ENCODE results near the gene FARP1.

Gene FARP1

DNA sequence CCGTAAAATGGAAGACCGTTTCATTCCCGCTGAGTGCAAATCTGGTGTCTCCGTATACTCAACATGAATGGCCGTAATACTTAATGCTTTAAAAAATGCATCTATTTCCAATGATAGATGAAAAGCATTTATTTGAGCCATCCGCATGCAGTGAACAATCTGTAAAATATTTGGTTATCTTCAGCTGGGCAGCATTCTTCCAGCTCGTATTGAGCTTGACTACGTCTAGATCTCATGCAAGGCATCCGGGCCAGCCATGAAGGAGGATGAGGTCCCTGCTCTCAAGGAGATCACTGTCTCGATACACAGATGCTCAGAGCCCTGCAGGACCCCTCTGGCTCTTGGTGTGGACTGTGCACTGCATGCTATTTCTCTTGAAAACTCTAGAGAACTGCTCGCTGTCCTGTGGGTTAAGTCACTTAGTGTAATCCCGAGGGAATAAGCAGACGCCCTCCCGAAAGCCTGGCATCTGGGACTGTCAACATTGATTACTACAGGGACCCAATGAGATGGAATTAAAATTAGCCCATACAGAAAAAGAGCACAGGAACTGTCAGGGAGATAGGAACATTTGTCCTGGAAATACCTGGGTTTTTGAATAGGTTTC lies 146.5 kb downstream of the FARP1 start:
- DNase-seq, result no peak

DNA sequence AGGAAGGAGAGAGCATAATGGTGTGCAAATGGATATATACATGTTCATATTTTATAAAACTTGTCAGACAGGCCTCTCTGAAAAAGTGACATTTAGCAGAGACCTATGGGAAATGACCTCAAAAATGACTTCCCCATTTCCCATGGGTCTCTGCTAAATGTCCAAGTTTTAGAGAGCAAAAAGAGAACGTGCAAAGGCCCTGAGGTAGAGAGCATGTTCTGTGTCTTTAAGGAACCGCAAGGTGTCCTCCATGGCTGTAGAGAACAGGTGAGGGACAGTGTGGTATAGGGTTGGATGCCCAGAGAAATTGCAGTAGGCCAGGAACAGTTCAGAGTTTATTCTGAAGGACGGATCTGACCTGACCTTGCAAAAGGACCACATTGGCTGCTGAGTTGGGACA lies 147.4 kb downstream of the FARP1 start:
- DNase-seq, result no peak

DNA sequence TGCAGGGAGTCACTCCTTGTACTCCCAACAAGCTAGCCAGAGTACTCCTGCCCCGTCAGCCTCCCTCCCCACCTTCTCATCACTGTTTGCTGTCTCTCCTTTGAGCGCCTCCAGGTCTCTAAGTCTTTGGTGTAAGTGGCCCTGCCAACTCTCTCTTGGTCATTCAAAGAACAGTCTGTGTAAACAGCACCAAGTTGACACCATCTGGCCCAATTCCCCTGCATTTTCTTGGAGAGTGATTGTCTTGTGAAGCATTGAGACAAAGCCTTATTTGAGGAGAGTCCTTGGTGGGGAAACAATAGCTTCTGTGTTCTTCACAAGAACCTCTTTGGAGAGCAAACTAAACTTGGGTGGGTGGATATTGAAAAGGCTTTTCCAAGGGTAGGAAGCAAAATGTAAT lies 148.8 kb downstream of the FARP1 start:
- no peak for DNase-seq

DNA sequence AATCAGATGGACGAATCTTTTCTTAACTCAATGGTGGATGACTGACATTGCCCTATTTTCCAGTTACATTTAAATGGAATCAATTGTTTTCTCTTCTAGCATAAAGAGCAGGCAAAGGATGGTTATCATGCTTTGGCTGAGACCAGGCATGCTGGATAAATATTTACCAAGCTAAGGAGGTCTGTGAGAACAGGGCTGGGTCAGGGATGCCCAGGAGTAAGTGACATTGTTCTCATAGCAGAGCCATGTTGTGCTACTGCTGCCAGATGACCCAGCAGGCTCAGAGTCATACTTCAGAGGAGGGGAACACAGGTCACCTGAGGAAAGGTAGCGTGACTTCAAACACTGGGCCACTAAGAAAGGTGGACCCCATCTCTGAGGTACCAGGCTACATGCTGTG lies 150.2 kb downstream of the FARP1 start:
- no peak for DNase-seq

DNA sequence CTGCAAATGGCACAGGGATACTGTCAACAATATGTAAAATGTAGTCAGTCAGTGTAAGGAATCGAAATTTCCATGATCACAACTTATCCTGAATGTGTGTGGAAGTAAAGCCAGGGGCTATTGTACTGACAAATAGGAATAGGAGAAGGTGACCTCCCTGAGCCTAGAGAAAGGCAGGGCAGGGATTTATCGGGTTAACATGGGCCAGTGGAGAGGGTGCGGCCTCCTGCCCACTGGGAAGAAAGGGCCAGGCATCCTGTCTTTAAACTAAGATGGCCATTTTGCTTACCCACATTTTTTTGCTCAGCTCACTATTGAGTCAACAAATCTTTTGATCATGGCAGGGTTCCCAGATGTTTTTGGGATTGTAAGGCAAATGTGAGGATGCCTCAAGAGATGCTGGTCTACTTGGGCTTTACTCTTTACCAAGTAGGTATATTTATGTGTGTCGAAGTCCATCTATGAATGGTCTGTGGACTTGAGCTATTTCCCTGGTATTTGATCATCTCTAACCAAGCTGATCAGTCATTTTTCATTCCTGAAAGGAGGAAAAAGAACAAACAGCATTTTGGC lies 150.8 kb downstream of the FARP1 start:
- no peak for DNase-seq

DNA sequence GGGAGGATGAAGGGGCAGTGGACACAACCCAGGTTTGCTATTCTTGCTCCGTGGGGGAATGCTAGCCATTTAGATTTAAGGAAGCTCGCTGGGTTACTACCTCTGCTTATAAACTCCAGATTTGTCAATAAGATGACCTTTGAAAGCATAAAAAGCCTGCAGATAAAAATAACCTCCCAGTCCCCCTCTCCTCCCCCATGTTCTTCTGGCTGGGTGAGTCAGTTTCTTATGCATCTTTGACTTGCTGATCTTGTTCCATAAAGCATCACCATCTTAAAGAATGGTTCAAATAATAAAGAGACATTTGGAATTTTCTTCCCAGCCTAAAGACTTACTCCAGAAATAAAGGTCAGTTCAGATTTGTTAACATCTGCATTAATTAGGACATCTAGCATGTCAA lies 152.5 kb downstream of the FARP1 start:
- no peak for DNase-seq

DNA sequence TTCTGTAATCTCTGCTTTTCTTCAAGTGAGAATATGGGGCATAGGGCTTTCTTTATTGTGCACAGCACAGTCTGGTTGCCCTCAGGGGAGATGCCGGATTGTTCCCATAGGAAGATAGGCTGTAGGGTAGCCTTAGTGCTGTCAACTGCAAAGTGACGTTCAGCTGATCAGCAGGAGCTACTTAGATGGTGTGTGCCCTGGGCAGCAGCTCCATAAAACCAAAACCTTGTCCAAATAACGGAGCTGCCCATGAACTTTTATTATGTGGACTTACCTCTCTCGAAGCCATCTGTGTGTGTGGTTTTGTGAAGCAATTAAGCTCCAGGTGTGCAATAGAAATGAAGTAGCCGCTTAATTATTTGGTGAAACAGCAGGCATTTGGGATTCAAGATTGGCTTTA lies 154.2 kb downstream of the FARP1 start:
- DNase-seq, result no peak

DNA sequence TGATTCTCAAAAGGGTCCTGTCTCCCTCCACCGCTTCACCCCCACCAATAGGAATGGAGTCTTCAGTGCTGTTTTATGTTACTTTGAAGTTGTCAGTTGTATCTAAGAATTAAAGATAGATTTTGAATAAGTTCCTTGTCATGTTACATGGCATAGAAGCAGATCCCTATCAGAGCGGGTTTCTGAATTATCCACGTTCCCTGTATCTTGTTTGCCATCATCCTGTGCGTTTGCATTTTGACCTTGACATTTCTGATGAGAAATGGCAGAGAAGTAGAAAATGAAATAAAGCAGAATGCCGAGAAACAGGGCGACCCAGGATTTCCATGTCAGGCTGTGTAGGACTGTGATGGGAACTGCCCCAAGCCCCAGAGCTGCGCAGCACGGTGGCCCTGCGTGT lies 154.9 kb downstream of the FARP1 start:
- no peak for DNase-seq

DNA sequence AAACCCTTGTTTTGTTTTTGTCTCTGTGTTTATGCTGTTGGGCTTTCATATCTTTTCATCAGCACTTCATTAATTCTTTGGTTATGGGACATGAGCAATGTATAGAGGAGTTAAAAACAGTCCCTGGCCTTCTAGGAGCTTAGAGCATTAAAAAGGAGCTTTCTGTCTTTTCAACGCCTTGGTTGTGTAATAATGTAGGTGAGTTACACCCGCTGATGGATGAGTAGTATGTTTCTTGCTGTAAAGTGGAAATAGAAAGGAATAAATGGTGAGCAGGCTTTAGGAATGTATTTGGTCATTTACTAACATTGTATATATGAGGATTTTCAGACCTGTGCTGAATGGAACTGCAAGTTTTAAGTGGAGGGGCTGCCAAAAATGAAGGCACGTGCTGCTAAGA lies 155.7 kb downstream of the FARP1 start:
- DNase-seq, result no peak

DNA sequence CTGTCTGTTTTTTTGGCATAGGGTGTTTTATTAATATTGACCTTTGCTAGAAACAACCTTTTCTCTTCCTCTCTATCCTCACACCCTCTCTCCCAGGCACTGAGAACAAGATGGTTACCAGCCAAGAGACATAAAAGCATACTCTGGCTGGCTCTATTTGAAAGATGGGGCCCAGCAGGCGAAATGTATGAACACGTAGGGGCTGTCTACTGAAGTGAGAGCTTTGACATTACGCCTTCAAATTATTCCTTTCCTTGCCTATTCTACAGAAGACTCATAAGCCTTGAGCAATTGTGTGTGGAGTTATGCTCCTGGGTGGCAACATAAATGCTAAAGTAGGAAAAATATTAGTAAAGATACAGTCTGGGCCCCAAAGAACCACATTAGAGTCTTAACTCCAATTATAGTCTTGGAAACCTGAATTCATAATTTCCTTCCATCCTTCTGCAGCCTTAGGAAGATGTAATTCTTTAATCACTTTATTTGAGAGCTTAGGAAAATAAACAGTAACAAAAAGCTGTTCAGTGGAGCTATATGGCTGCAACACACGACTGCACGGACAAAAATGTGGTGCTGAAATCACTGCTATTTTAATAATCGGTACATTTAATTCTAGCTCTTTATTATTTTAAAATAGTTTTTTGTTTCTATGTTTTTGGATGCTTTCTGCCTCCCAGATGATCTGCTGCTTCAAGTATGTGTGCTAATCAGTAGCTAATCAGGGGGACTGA lies 156.5 kb downstream of the FARP1 start:
- DNase-seq, result no peak

DNA sequence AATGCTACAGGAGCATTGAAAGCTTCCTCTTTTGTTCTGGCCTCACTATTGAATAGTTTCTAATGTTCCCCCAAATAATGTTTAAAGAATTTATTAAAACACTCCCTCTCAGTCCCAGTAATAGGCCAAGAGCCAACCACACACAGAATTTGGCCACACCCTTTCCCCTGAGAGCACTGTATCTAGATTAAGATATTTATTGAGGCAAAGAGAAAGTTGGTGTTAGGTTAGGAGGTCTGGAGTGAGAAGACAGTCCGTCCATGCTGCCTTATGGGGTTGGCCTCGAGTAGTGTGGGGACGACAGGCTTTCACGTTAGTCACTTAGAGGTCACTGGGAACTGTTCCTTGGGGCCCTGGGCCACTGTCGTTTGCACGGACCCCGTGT lies 157.1 kb downstream of the FARP1 start:
- DNase-seq, result no peak

DNA sequence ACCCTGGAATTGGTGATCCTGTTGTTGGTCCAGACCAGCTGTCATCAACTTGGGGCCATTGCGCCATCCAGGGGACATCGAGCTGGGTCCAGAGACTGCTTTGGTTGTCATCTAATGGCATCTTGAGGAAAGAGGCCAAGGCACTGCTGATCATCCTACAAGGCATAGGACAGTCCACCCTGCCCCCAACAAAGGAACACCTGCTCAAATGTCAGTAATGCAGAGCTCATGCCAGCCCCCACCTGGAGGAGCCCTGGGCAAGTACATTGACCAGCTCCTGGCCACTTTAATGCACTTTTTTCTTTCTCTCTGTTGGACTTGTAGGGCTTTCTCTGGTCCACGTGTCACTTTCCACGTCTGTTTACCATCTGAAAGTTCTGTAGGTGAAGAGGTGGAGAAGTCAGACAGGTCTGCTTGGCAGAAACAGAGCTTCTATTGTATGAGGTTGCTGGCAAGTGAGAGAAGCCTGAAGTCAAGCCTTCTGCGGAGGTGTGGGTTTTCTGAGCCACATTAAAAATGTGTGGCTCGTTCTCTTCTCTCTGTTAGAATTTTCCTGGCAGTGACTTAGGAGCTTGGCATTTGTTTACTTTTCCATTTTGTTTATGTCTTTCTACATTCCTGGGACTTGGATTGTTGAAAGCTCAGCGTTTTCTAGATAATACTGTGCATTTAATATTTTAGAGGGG lies 158.2 kb downstream of the FARP1 start:
- no peak for DNase-seq

DNA sequence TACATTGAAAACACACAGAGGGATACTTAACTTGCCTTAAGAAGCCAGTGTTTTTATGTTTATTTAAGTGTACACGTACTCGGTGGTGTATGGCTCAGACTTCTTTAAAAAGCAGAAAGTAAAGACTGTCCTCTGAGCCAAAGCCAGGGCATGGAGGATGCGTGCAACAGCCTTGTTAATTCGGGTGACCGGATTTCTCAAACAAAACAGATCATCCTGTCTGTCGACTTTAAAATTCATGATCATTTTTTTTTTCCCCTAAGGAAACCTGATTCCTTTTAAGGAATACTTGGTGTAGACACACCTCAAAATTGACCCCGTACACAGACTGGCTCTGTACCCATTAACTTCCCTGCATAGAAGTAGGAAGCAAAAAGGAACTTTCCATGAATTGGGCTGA lies 158.8 kb downstream of the FARP1 start:
- no peak for DNase-seq

DNA sequence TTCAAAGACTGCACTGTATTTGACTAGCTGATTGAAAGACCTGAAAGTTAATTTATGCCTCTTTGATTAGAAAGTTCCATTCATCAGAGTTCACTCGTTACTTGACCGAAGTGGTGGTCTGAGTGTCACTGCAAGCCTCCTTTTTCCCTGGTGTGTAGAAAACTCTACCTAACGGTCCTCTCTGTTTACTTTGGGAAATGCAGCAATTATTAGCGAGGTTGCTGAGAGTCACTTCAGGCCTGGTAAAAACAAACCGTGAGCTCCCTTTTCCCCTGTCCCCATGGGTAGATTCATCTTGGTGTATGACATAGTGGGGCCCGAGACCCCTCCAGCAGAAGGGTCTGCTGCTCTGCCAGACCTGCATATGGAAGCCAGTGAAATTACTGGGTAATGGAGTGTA lies 161.0 kb downstream of the FARP1 start:
- DNase-seq, result no peak

DNA sequence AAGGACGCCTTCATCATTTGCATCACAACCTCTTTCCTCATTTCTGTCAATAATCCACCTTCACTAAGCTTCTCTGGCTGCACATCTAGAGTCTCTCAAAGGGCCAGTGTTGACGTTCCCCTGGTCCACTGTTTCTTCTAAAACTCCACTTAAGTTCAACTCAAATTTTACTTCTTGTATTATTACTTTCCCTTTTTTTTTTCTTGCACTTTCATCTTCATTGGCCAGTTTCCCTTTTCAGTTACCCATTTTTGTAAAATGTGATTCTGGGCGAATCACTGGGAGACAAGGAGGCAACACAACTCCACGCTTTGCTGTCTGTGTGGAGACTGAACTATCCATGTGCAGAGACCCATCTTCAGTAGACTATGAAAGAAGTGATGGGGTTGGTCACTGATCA lies 162.8 kb downstream of the FARP1 start:
- no peak for DNase-seq

DNA sequence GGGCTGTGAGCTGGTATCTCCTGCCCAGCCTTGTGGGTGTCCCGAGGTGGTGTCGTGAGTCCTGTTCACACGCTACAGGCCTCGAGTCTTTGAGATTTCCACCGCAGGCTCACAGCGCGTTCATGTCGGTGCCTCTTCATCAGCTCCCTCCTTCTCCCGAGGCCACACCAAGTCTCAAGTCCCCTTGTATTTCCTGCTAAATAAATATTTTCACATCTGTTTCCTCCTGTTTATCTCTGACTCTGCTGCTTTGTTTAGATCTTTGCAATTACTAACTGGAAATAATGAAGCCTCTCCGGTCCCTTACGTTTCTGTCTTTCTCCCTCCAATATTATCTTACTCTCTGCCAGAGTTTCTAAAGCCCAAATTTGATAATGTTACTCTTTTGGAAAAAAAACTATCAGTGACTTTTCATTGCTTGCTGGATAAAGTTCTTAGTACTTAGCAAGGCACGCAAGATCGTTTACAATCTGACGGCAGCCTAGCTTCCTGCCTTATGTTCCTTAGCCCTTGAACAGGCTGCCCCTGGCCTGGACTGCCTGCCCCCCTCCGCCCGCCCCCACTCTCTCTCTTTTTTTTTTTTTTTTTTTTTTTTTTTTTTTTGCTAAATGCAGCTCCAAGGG lies 164.7 kb downstream of the FARP1 start:
- no peak for DNase-seq

DNA sequence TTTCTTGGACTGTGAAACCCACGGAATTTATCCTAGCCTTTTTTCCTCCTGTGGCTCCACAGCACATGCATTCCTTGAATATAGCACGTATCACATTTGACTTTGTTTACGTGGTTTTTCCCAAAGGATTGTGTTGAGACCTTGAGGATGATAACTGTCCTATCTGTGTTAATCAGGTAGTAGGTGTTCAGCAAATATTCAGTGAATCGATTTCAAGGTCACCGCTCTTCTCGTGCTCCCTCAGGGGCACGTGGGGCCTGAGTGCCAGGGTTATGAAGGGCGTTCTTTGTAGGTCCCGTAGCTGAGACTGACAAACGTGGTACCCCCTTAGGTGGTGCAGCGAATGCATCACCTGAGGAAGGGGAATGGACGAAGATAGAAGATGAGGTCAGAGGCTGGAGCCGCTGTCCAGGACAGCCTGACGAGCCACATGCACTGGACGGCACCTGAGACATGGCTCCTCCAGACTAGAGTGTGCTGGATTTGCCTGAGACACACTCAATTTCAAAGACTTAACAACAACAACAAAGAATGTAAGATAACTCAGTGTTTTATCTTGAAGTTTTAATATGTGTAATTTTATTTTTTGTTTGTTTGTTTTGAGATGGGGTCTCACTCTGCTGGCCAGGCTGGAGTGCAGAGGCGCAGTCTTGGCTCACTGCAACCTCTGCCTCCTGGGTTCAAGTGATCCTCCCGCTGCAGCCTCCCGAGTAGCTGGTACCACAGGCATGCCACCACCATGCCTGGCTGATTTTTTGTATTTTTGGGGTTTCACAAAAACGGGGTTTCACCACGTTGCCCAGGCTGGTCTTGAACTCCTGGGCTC lies 165.4 kb downstream of the FARP1 start:
- no peak for DNase-seq

DNA sequence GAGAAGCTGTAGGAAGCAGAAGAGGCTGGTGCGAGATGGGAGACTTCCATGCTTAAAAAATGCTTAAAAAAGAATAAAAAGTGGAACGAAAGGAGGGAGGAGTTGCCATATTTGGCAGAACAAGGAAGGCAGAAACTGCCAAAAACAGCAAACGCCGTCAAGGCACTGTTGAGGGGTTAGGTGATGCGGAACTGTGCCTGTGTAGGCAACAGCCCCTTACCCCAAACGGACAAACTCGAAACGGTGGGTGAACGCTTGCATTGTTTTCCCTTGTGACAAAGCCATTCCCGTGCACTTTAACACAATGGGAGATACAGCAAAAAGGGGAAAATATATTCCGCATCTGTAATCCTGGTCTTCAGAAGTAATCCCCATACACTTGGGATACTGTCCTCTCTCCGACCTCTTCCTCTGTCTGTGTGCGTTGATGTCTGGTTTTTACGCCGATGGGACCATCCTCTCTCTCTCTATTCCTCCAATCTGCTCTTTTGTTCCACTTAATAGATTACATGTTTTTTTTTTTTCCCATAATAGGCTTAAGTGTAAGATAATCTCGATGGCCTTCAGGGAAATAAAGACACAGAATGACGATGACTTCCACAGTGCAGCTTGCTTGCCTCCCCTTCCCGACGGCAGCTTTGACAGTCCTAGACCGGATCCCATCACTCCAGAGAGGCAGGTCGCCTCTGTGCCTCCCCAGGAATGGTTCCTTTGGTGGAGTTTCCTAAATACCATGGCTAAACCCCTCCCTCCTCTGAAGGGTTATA lies 166.9 kb downstream of the FARP1 start:
- no peak for DNase-seq

DNA sequence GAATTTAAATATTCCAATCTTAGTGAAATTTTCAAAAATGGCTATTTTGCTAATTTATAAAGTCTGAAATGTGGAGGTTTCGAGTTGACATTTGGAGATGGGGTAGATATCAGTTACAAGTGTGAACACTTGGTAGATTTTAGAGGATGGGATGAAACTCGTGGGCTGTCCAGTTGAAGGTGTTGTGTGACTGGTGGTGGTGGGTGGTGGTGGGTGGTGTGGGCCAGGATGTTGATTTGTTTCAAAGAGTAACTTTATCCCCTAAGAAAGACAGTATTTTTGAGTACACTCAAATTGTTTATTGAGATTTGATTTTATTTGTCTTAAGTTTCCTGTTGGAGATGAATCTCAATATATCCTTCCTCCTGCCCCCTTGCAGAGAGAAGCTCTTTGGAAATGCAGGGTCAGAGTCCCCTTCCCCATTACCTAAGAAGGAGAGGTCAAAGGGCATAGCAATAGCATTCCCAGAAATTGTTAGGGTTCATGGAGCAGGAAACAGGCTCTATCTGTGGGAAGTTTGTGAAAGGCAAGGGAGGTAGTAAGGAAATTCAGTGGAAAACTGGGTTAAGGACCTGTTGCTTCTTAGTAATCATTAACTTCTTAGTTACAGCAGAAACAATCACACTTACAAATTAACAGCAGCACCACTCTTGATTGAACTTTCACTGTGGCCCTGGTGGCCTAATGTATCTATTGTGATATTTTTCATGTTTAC lies 167.7 kb downstream of the FARP1 start:
- no peak for DNase-seq

DNA sequence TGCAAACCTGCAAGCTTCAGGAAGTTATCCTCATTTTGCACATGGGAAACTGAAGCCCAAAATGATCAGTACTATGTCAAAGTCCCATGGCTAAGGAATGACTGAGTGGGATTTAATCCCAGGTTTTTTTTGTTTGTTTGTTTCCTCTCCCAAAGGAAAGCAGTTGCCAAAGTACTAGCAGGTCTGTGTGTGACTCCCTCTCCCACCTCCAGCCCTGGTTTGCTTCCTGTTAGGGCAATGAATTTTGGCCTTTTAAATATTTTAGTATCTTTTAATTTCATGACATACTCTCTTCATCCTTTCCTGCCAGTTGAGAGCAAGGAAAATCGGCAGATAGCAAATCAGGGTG lies 168.3 kb downstream of the FARP1 start:
- DNase-seq, result no peak

DNA sequence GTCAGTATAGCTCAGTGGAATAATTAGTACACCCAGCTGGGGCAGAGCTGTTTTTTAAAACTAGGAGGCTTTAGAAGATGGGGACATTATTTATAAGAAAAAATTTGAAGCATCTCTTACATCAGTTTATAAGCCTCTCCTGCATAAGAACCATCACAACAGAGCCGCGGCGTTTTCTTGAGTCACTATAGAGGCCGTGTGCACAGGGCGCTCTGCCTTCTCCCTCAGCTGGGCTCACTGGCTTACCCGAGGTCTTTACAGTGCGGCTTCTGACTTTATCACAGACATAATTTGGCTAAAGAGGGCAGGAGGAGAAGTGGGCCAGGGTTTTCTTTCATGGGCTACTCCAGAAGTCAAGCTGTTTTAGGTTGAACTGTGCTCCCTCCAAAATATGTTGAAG lies 169.7 kb downstream of the FARP1 start:
- DNase-seq, result no peak
